ENCODE data around the gene MUSK.

- TF ChIP-seq POLR2A (IDR thresholded peaks at IDR 0.05; ENCODE audit: low read depth, low read length): no peak
- TF ChIP-seq POLR2AphosphoS5 (IDR thresholded peaks at IDR 0.05; ENCODE audit: low read depth, low read length): no peak
- no peak for TF ChIP-seq TAF1 (IDR thresholded peaks at IDR 0.05; ENCODE audit: borderline replicate concordance, low read depth, low read length)
These were observed 168.9 kb downstream of the MUSK start for GRCh38 chr9:110837401-110838005.

Data from GM12892 (cell line).